HG03066 (cell line): ENCODE results near the gene OR2AE1.
A peak's percentile ranks its signal among the peaks of the same experiment; 100 is the strongest.
"Not testable (repeated sequence)": the region's sequence is repeated elsewhere in the genome, so short reads cannot be mapped to it uniquely, and the experiment has no call there.

Experiments
- ATAC-seq: cut with Tn5 transposase; IDR thresholded peaks from one replicate; pipeline ENCODE4 v1.9.1; 2021; ENCODE audit warnings: low read depth; ENCODE audit not compliant: unreplicated experiment

Gene OR2AE1, protein sequence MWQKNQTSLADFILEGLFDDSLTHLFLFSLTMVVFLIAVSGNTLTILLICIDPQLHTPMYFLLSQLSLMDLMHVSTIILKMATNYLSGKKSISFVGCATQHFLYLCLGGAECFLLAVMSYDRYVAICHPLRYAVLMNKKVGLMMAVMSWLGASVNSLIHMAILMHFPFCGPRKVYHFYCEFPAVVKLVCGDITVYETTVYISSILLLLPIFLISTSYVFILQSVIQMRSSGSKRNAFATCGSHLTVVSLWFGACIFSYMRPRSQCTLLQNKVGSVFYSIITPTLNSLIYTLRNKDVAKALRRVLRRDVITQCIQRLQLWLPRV

DNA sequence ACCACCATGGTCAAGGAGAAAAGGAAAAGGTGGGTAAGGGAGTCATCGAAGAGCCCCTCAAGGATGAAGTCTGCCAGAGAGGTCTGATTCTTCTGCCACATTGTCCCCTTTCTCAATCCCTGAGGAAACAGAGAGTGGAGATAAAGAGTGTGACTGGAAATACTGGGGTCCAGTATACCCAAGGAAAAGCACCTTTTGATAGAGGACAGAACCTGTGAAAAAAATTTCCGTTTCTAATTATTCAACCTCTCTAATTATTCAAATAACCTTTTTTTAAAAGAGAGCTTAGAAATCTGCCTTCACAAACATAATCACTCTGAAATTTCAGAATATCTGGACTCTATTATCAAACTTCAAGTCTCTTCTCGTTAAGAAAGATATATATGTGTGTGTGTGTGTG, at the start of gene OR2AE1:
TSS of gene OR2AE1 (minus strand) at position 101 of the 400 bp plus-strand sequence. CDS start at position 101, 0 bp downstream.
- no peak for ATAC-seq

DNA sequence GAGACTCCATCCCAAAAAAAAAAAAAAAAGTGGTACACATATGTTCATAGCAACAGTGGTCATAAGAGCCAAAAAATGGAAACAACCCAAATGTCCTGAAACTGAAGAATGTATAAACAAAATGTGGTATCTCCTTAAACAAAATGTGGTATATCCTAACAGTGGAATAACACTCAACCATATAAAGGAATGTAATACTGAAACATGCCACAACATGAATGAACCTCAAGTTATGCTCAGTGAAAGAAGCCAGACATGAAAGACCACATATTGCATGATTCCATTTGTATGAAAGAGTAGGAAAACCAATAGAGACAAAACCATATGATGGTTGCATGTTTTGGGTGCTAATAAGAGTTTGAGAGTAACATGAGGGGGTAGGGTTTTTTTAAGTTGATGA, 49.5 kb upstream of the OR2AE1 start:
- no peak for ATAC-seq

DNA sequence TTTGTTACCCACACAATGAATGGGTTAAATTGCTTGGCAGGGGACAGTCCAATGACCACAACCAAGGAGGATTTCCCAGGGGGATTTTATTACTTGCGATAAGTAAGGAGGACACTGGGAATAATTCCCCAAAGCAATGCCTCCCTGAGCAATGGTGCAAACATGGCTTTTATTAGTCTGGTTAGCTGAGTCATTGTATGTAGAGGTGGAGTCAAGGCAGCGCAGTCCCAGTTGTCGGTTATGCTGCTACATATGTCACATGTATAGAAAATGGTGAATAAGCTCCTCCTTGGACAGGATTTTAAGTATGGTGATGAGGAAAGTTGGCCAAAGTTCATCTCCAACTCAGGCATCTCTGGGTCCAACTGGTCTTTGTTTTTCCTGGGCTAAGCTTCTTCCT, 46.4 kb upstream of the OR2AE1 start:
- ATAC-seq = no peak

DNA sequence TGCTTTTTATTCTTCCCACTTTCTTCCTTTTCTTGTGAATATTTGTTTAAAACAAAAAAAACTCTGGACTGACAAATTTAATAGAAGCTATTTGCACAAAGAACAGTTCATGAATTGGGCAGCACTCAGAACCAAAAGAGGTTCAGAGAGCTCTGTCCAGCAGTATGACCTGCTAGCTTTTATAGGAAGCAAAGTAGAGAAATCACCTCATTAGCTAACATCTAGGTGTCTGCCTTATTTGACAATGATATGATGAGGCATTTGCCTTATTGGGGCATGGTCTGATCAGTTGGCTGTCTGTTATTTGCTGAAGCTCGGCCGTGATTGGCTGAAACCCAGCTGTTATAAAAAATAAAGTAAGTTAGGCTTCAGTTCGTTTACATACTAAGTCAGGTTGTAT, 43.3 kb upstream of the OR2AE1 start:
- ATAC-seq = no peak

DNA sequence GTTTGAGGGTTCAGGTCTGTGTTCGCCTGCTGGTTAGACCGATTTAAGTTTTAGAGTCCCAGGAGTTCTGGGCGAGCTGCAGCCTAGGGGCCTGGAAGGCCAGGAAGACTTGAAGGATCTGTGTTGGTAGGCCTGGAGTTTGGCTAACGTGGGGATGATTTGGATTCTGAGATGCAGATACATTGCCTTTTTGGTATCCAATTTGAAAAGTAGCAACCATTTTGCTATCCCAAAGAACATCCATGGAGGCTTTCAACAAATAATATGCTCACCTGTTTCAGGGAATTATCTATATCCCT, 42.9 kb upstream of the OR2AE1 start:
- peak; percentile 13 for ATAC-seq

DNA sequence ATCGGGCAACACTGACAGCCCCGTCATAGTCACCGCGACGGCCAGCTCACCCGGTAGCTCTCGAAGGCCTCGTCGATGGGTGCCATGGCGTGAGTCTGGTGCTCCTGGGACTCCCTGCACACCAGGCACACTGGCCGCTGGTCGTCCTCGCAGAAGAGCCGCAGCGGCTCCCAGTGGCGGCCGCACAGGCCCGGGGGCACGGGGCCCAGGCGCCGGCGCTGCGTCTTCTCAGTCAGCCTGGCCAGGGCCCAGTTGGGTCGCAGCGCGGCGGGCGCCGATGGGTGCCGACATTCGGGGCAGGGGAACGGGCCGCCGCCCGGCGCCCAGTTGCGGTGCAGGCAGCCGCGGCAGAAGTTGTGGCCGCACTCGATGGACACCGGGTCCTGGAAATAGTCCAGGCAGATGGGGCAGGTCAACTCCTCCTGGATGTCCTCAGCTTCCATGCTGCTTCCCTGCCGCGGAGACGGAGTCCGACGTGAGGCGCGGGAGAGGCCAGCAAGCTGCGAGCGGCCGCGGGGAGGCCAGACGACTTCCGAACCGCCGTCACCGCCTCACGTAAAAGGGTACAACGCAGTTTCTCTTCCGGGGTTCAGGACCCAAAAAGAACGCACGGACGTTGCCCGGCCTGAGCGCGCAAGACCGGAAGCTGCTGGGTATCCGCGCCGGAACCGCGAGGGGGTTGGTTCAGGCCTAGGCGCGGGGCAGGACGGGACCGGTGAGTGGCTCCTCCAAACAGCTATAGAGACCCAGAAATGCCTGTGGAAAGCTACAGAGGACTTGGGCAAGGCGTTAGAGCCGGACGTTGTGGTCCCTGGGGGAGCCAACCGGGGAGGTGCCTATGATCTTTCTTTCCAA, 42.4 kb upstream of the OR2AE1 start, which contains the start of gene TRIM4:
TSS of gene TRIM4 (minus strand) at position 572 of the 855 bp plus-strand sequence. CDS start at position 443, 129 bp downstream.
- ATAC-seq = peak; percentile 98

DNA sequence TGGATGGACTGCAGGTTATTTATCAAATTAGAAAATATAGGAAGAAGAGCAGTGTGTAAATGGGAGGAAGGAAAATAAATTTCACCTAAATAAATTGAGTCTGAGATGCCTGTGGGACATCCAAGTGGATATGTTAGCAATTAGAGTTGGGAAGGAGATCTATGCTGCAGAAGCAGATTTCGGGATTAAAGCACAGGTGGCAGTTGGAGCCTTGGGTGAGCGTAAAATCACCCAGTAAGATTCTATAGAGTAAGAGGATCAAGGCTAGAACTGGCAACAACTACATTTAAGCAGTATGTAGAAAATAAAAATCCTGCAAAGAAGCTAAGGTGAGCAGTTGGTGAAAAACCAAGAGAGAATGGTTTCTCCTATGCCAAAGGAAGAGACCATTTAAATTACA, 34.1 kb upstream of the OR2AE1 start:
- no peak for ATAC-seq

DNA sequence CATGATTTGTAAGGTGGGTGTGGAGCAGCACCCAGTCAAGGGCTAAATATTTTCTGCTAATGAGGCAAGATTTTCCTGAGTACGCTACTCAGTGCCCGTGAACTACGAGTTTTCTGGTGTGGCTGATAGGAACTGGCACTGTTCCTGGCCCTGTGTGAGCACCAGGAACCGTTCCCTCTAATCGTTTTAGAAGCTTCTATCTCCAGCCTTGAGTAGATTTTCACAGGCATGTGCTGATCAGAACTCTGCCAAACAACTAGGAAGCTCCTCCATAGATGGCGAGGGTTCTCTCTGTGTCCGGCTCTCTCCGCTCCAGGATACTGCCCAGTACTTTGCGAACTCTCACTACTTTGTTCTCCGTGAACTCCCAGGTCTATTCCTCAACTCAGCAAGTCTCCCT, 24.7 kb upstream of the OR2AE1 start:
- no peak for ATAC-seq

DNA sequence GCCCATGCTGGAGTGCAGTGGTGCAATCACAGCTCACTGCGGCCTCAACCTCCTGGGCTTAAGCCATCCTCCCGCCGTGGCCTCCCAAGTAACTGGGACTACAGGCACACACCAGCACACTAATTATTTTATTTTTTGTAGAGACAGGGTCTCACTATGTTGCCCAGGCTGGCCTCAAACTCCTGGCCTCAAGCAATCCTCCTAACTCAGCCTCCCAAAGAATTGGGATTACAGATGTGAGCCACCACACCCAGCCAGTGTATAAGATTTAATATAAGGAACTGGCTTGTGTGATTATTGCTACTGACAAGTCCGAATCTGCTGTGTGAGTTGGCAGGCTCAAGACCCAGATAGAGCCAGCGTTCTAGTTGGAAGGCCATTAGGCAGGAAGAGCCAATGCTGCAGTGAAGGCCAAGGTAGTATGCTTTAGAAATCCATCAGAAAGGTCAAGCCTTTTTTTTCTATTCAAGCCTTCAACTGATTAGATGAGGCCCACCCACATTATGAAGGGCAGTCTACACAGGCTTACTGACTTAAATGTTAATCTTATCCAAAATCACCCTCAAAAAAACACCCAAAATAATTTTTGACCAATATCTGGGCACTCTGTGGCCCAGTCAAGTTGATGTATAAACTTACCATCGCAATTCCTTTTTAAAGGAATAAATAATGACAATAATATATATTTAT, 23.1 kb upstream of the OR2AE1 start:
- ATAC-seq = no peak

DNA sequence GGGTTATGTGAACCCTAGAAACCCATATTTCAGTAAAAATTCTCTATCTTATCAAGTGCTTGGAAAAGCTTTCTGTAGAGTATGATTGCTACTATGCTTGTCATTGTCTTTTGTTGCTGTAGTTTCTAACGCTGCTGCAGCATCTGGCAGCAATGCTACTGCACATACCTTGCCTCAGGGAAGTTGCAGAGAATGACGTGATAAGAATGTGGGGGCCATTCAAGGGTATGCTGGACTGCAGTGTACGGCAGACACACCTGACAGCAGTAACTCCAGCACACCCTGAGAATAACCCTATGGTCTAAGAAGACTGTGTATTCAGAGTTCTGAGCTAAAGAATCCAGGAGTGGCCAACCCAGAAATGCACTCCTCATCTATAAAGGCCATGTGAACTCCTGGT, 22.0 kb upstream of the OR2AE1 start:
- ATAC-seq = no peak

DNA sequence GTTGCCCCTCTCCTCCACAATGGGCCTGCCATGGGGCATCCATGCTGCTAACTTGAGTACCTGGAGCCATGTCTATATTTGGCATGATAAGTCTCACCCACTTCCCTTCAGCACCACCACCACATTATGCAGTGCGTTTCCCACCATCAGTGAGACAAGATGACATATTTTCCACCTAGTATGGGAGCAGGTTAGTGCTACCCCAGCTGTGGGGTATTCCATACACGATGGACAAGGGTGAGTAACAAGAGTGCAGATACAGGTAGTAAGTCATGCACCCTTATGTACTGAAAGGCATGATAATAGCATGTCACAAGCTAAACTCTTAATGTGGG, 21.2 kb upstream of the OR2AE1 start:
- no peak for ATAC-seq

DNA sequence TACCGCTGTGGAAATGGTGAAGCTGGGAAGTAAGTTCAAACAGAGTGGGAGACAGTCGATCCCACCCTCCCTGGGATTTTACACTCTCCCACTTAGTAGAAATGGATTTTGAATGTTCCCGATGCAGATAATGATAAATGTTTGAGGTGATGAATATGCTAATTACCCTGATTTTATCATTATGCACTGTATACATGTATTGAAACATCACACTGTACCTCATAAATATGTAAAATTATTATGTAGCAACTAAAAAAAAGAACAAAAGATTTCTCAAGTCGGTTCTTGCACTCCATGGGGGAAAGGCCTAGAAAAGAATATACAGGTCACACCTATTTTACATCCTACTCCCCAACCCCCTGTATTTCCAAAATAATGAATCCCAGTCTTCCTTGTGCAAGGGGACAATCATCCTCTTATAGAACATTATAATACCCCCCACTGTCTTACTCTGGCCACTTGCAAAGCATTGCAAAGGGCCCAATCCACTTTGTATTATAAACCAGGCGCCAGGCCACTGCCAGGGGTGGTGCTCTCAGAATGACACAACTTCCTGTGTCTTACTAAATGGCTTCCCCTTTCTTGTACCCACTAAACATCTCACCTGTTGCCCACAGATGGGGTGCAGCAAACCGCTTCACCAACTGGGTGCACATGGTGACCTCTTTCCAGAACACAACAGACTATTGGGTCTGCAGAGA, 20.6 kb upstream of the OR2AE1 start:
- no peak for ATAC-seq

DNA sequence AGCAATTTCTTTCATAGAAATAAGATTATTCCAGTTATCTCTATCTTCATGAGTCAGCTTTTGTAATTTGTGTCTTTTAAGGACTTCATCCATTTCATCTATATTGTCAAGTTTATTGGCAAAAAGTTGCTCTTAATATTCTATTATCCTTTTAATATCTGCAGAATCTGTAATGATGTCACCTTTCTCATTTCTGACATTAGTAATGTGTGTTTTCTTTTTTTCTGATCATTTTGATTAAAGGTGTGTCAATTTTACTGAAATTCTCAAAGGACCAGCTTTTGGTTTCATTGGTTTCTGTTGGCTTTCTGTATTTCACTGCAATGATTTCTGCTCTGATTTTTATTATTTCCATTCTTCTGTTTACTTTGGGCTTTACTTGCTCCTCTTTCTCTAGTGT, 17.9 kb upstream of the OR2AE1 start:
- ATAC-seq = no peak

DNA sequence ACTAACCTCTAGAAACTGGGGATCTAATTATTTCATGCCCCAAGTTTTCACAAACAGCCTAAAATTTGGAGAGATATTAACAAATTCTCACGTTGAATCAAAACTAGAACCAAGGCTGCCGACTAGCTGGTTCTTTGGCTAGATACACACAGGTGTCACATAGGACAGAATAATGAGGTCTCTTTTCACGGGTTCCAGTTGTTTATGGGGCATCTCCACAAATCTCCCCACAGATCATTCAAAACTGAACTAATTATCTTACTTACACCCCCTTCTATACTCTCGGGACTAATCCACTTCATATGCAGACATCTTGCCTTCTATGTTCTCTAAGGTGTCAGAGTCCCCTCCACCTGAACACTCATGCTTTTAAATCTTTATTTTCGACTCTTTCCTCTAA, 16.4 kb upstream of the OR2AE1 start:
- ATAC-seq = no peak

DNA sequence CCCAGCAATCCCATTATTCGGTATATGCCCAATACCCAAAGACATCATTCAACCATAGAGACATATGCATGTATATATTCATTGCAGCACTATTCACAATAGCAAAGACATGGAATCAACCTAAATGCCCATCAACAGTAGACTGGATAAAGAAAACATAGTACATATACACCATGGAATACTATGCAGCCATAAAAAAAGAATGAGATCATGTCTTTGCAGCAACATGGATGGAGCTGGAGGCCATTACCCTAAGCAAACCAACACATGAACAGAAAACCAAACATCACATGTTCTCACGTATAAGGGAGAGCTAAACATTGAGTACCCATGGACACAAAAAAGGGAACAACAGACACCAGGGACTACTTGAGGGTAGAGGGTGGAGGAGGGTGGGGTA, 13.5 kb upstream of the OR2AE1 start:
- not testable (repeated sequence) for ATAC-seq

DNA sequence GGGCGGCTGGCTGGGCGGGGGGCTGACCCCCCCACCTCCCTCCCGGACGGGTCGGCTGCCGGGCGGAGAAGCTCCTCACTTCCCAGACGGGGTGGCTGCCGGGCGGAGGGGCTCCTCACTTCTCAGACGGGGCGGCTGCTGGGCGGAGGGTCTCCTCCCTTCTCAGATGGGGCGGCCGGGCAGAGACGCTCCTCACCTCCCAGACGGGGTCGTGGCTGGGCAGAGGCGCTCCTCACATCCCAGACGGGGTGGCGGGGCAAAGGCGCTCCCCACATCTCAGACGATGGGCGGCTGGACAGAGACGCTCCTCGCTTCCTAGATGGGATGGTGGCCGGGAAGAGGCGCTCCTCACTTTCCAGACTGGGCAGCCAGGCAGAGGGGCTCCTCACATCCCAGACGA, 11.5 kb upstream of the OR2AE1 start:
- not testable (repeated sequence) for ATAC-seq

DNA sequence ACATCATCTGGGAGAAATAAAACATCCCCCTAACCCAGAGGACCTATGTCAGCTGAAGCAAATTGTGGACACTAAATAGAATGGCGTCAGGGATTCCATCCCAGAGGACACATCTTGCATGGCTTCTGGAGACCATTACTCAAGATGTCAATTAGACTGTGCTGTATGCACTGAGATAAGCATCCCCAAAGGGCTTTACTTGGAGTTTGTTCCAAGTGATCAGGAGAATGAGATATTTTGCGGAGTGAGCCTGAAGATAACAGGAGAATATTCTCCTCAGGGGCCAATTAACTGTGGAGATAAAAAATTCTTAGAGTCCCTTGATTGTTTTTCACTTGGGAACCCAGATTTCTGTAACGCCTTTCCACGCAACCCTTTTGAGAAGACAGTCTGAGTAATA, 4.5 kb upstream of the OR2AE1 start:
- no peak for ATAC-seq

DNA sequence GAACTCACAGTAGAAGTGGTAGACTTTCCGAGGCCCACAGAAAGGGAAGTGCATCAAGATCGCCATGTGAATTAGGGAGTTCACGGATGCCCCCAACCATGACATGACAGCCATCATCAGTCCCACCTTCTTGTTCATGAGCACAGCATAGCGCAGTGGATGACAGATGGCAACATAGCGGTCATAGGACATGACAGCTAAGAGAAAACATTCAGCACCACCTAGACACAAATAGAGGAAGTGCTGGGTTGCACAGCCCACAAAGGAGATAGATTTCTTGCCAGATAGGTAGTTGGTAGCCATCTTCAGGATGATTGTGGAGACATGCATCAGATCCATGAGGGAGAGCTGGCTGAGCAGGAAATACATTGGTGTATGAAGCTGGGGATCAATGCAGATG, 342 bp downstream of the OR2AE1 start:
- ATAC-seq = no peak

DNA sequence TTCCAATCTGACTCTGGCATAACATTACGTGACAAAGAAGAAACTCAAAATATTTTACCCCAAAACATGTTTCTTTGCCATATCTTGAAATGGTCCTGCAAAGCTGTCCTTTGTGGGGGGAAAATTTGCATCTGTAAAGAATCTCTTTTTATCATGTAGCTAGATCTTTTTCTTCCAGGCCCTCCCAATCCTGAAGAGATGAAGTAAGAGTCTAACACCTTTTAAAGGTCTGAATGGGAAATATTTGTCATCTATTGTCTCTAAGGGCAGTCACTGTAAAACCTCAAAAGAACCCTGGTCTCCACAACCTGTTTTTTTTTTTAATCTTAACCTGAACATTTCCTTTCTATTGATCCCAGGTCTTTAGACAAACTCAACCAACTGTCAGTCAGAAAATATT, 8.6 kb downstream of the OR2AE1 start:
- ATAC-seq = no peak

DNA sequence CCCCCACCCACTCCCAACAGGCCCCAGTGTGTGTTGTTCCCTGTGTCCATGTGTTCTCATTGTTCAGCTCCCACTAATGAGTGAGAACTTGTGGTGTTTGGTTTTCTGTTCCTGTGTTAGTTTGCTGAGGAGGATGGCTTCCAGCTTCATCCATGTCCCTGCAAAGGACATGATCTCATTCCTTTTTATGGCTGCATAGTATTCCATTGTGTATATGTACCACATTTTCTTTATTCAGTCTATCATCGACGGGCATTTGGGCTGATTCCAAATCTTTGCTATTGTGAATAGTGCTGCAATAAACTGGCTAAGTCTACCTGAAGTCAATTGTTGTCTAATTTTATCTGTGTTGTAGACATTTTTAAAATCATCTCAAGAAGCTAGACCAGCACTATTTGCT, 9.4 kb downstream of the OR2AE1 start:
- ATAC-seq = not testable (repeated sequence)

DNA sequence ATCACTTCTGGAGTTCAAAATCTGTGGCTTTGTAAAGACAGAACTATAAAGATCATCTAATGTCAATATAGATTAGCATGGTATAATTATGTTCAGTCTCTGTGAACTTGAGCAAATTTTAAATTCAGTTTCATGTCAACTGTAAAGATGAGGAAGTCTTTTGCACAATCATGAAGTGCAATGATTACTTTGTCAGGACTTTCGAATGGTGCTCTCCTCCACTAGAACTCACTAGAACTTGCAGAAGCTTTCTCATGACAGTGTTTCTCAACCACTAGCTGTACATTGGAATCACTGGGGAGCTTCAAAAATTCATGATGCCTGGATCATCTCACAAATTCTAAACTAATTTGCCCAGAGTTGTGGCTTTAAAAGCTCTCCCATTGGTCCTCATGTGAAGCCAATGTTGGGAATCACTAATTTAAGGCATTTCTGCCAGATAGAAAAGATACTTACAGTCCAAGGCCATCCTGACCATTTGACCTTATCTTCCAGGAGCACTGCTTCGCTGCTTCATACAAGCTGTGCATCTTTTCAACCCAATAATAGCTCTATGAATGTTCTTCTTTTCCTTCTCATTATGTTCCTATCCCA, 12.9 kb downstream of the OR2AE1 start:
- ATAC-seq = no peak
